ENCODE data around the gene SIPA1L3.

DNA sequence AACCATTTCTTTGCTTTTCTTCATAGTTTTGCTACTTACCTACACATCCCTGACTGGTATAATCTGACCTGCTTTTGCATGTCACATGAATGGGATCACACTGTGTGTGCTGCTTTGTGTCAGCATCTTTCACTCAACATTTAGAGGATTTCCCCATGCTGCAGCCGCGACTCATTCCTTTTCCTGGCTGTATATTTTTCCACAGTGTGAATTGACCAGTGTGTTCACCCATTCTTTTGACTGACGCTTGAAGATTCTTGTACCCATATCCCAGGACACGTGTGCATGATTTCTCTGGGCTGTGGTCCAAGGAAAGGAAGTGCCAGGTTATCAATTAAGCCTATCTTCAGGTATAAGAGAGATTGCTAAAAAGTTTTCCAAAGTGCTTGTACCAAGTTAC, 198.6 kb downstream of the SIPA1L3 start:
- TF ChIP-seq TEAD4 (IDR thresholded peaks at IDR 0.05) (no peak), CREB1 (IDR thresholded peaks at IDR 0.05; ENCODE audit: low read depth) (no peak), REST (IDR thresholded peaks at IDR 0.05; ENCODE audit: low read depth) (no peak), RAD21 (IDR thresholded peaks at IDR 0.05; ENCODE audit: low read depth) (no peak), FOXM1 (IDR thresholded peaks at IDR 0.05; ENCODE audit: borderline replicate concordance, low read depth) (no peak), USF1 (IDR thresholded peaks at IDR 0.05) (no peak), TAF1 (IDR thresholded peaks at IDR 0.05; ENCODE audit: low read depth) (no peak), EP300 (IDR thresholded peaks at IDR 0.05; ENCODE audit: borderline replicate concordance) (no peak), YY1 (IDR thresholded peaks at IDR 0.05; ENCODE audit: low read depth) (no peak), TCF12 (IDR thresholded peaks at IDR 0.05; ENCODE audit: low read depth) (no peak), NFIC (IDR thresholded peaks at IDR 0.05) (no peak), EGR1 (IDR thresholded peaks at IDR 0.05) (no peak), CEBPB (IDR thresholded peaks at IDR 0.05) (no peak)
- TF ChIP-seq, protein P1, sequence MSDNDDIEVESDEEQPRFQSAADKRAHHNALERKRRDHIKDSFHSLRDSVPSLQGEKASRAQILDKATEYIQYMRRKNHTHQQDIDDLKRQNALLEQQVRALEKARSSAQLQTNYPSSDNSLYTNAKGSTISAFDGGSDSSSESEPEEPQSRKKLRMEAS (IDR thresholded peaks at IDR 0.05) = no peak

All from Ishikawa (cell line).